ENCODE measurements around the gene TRAF3IP3.

- no peak for TF ChIP-seq GATA2 (IDR thresholded peaks at IDR 0.05; ENCODE audit: low read depth, low read length)
- no peak for TF ChIP-seq GATA3 (IDR thresholded peaks at IDR 0.05; ENCODE audit: low read depth, low read length)
These were observed 40.5 kb upstream of the TRAF3IP3 start for GRCh38 chr1:209715314-209715713.

Measured in SH-SY5Y (cell line).